ENCODE data around the gene RPL9. TPM values are rescaled to one million over a fixed set of nuclear protein-coding genes. Genes with fewer than 3 reads are reported as not detected.

RPL9 gene
- total RNA-seq, 1 experiment from 2014 or later: 386 TPM

GRCh38 chr4:39469429-39470077 is 10.8 kb upstream of the RPL9 start:
- Histone ChIP-seq H3K4me1 (ENCODE audit: control insufficient read depth, insufficient read depth, low read length) (no peaks in the 10 kb centered on the region), H3K4me3 (ENCODE audit: low read depth in 2 of 2, low read length in 2 of 2) (no peak overlapping the region), H3K9me3 (ENCODE audit: control insufficient read depth, insufficient read depth, low read depth, low read length) (no peaks in the 10 kb centered on the region), H3K36me3 (ENCODE audit: control insufficient read depth, insufficient read depth, low read length) (peaks cover 6% of the 10 kb centered on the region), H3K27ac (ENCODE audit: low read length) (peak overlapping the region; percentile 44), H3K27me3 (ENCODE audit: control insufficient read depth, insufficient read depth, low read length) (no peaks in the 10 kb centered on the region)
- in situ Hi-C loops (cut with HindIII; ENCODE audit: low pct_unique_long_range_greater_than_20kb, low sequenced_read_pairs) (no loop called here), intact Hi-C loops (cut with micrococcal nuclease; ENCODE audit: unreplicated experiment) (loop anchor here (5.0 kb wide), 1 partner anchor 188 kb away; no protein-coding TSS in a partner anchor)
- DNase-seq (ENCODE audit: low read depth, low spot score) (peak; percentile 64), ATAC-seq (peak; percentile 73)
- TF ChIP-seq REST (IDR thresholded peaks at IDR 0.05; ENCODE audit: insufficient read depth in 1 of 2, low read depth in 2 of 2, low read length in 1 of 2) (no peak), POLR2AphosphoS5 (IDR thresholded peaks at IDR 0.05; ENCODE audit: low read depth, low read length) (no peak), CTCF (IDR thresholded peaks at IDR 0.05) (peak; percentile 75), TCF7L2 (IDR thresholded peaks at IDR 0.05; ENCODE audit: low read depth, low read length) (no peak), SIN3A (IDR thresholded peaks at IDR 0.05; ENCODE audit: borderline replicate concordance, insufficient read depth, low read depth, low read length) (no peak)
- ChIA-PET POLR2A (interaction anchor here (0.5 kb wide), 1 partner anchor 187 kb away, joined by 4 read pairs; no protein-coding TSS in a partner anchor), CTCF (interaction anchor here (0.7 to 1.3 kb wide), 4 partner anchors 27 to 320 kb away, joined by 3 read pairs; partner anchors contain the start of gene UGDH)
- no TSS peak for BruUV-seq (replicated peaks)

GRCh38 chr4:39467464-39467863 is 8.7 kb upstream of the RPL9 start:
- no peaks in the 10 kb centered on the region for H3K9me3 ChIP-seq (ENCODE audit: control insufficient read depth, insufficient read depth, low read depth, low read length)
- no TSS peak for BruUV-seq (replicated peaks)
- DNase-seq (ENCODE audit: low read depth, low spot score) (no peak), ATAC-seq (no peak)
- intact Hi-C loops (cut with micrococcal nuclease; ENCODE audit: unreplicated experiment) (no loop called here), in situ Hi-C loops (cut with HindIII; ENCODE audit: low pct_unique_long_range_greater_than_20kb, low sequenced_read_pairs) (no loop called here)
- no peak overlapping the region for H3K4me3 ChIP-seq (ENCODE audit: low read depth in 2 of 2, low read length in 2 of 2)
- no peak for TF ChIP-seq POLR2AphosphoS5 (IDR thresholded peaks at IDR 0.05; ENCODE audit: low read depth, low read length)
- no peak for TF ChIP-seq TCF7L2 (IDR thresholded peaks at IDR 0.05; ENCODE audit: low read depth, low read length)
- no peak for TF ChIP-seq SIN3A (IDR thresholded peaks at IDR 0.05; ENCODE audit: borderline replicate concordance, insufficient read depth, low read depth, low read length)
- TF ChIP-seq REST (IDR thresholded peaks at IDR 0.05; ENCODE audit: insufficient read depth in 1 of 2, low read depth in 2 of 2, low read length in 1 of 2): no peak
- no peak for TF ChIP-seq CTCF (IDR thresholded peaks at IDR 0.05)
- no peaks in the 10 kb centered on the region for H3K4me1 ChIP-seq (ENCODE audit: control insufficient read depth, insufficient read depth, low read length)
- POLR2A ChIA-PET: no interaction called here
- H3K36me3 ChIP-seq (ENCODE audit: control insufficient read depth, insufficient read depth, low read length): peaks cover 6% of the 10 kb centered on the region
- CTCF ChIA-PET: no interaction called here
- no peak overlapping the region for H3K27ac ChIP-seq (ENCODE audit: low read length)
- H3K27me3 ChIP-seq (ENCODE audit: control insufficient read depth, insufficient read depth, low read length): no peaks in the 10 kb centered on the region

All from Panc1 (cell line).